ENCODE measurements around the gene NUMA1. TPM values are rescaled to one million over a fixed set of nuclear protein-coding genes. Genes with fewer than 3 reads are reported as not detected.

The NUMA1 gene
- total and polyA plus RNA-seq, 2 of the 8 experiments (the other 6 are each of a cell fraction or from before 2014, with no cell fraction given) = 101 to 107 TPM

DNA sequence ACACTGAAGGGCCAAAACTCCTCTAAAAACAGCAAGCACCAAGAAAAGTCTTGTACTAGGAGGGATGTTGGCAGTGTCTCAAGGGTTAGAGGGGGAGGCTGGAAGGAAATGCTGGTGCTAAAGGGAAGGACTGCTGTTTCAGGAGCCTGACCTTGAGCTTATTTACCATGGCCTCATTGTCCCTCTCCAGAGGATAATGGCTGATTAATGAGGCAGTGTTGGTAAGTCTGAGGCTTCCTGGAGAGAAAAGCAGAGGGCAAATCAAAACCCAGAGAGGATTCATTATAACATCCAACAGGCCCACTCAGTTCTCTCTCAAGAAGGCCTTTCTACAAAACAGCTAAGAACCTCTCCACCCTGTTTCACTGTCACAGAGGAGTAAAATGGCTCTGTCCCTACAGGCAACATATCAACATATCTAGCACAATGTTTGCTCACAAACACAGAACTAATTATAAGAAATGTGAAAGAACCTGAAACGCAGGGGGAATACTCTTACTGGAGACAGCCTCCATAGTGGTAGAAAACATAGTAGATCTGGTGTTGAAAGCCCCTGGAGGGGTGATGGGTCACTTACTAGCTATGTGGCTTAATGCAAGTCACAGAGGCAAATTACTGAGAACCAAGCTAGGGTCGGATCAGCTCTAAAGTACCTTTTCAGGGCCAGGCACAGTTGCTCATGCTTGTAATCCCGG, 31.4 kb downstream of the NUMA1 start:
- ChIA-PET POLR2A (ENCODE audit: partially characterized antibody) (interaction anchor here (0.7 to 1.8 kb wide), 4 partner anchors 9 to 93 kb away, joined by 3 to 8 read pairs (median 4); no protein-coding TSS in a partner anchor), CTCF (ENCODE audit: partially characterized antibody) (interaction anchor here (0.8 to 3.2 kb wide), 5 partner anchors 12 to 42 kb away, joined by 3 to 18 read pairs (median 6); no protein-coding TSS in a partner anchor)
- Histone ChIP-seq H3K4ac (replicated peaks; ENCODE audit: insufficient read length, low read depth, low read length) (no peak overlapping the region), H2BK5ac (ENCODE audit: low read depth, low read length) (no peak overlapping the region), H3K56ac (replicated peaks; ENCODE audit: insufficient read length, low read depth, low read length) (no peak overlapping the region), H3K9ac (replicated peaks in 1 of 4; ENCODE audit: extremely low read depth in 1 of 4, low read depth in 3 of 4, low read length in 3 of 4) (no peak overlapping the region; a peak in 1 of 7 replicates), H2BK15ac (ENCODE audit: low read length) (no peak overlapping the region), H2BK20ac (ENCODE audit: low read length) (no peak overlapping the region), H3K23me2 (ENCODE audit: low read depth, low read length) (no peaks in the 10 kb centered on the region), H3K79me2 (ENCODE audit: control insufficient read depth in 1 of 2, insufficient read depth in 2 of 2, low read length in 2 of 2) (peaks cover 0 to 53% of the 10 kb centered on the region in 2 experiments; a peak in 2 of 4 replicates), H4K20me1 (replicated peaks in 1 of 2; ENCODE audit: control insufficient read depth in 1 of 2, insufficient read depth in 2 of 2, low read length in 2 of 2) (peaks cover 0 to 7% of the 10 kb centered on the region in 2 experiments), H3K79me1 (ENCODE audit: low read depth, low read length) (peaks cover 4% of the 10 kb centered on the region), H2BK12ac (ENCODE audit: low read depth, low read length) (no peak overlapping the region), H3K9me3 (ENCODE audit: insufficient read depth in 2 of 2, low read depth in 1 of 2, low read length in 1 of 2) (no peaks in the 10 kb centered on the region), H3K4me2 (ENCODE audit: insufficient read depth in 1 of 2, low read depth in 2 of 2, low read length in 2 of 2) (peak overlapping the region; percentile 38 to 42; a peak in 1 of 4 replicates), H2AK5ac (ENCODE audit: low read depth, low read length) (no peak overlapping the region), H3K18ac (ENCODE audit: extremely low read depth, low read length) (no peak overlapping the region), H3K4me3 (ENCODE audit: extremely low read depth in 1 of 4, insufficient read depth in 2 of 4, low read depth in 3 of 4, low read length in 4 of 4) (no peak overlapping the region), H3K14ac (ENCODE audit: insufficient read length) (no peak overlapping the region), H2AFZ (ENCODE audit: low read length) (no peak overlapping the region), H3K27me3 (replicated peaks in 1 of 4; ENCODE audit: control insufficient read depth in 3 of 4, extremely low read depth in 1 of 4, insufficient read depth in 3 of 4, low read length in 3 of 4) (no peaks in the 10 kb centered on the region), H4K91ac (replicated peaks; ENCODE audit: insufficient read length, low read length) (no peak overlapping the region), H4K8ac (ENCODE audit: extremely low read depth, insufficient read depth, low read length) (no peak overlapping the region), H3K4me1 (replicated peaks in 1 of 4; ENCODE audit: control insufficient read depth in 3 of 4, insufficient read depth in 4 of 4, low read length in 3 of 4) (peaks cover 0 to 8% (median 0%) of the 10 kb centered on the region in 4 experiments; a peak in 1 of 7 replicates), H4K5ac (ENCODE audit: insufficient read length, low read depth, low read length) (no peak overlapping the region), H3K23ac (ENCODE audit: insufficient read length) (no peak overlapping the region), H2BK120ac (replicated peaks; ENCODE audit: low read depth, low read length) (no peak overlapping the region), H3K36me3 (ENCODE audit: control insufficient read depth in 2 of 4, insufficient read depth in 4 of 4, low read length in 3 of 4) (no peaks in the 10 kb centered on the region; a peak in 1 of 8 replicates), H3K27ac (ENCODE audit: low read depth, low read length) (peak overlapping the region; percentile 62; the same call in 1 of the 2 replicates)
- 0 out of 2 replicates have a peak, but pooled peaks have one; percentile 17 for TF ChIP-seq YY1 (IDR thresholded peaks at IDR 0.05; ENCODE audit: low read depth, low read length)
- no peak for TF ChIP-seq CHD2 (IDR thresholded peaks at IDR 0.05; ENCODE audit: low read length)
- FAIRE-seq (no peak), DNase-seq (ENCODE audit: low read depth in 1 of 2, low spot score in 2 of 2) (no peak)
- 88% methylated on average over 3 of the region's 3 CpGs; no CpG with 5 or more reads in 1 of the 2 experiments for WGBS, 2 experiments (ENCODE audit: extremely low coverage in 1 of 2, insufficient coverage in 1 of 2, insufficient read length in 1 of 2, insufficient replicate concordance in 2 of 2, low coverage in 1 of 2, low lambda C conversion rate in 2 of 2, missing lambda C conversion rate in 1 of 2)
